H1 (cell line): ENCODE measurements around the gene ARHGAP4. TPM values are rescaled to one million over a fixed set of nuclear protein-coding genes. Genes with fewer than 3 reads are reported as not detected.
A peak's percentile ranks its signal among the peaks of the same experiment; 100 is the strongest.

Source experiments
- GABPA ChIP-seq: IDR thresholded peaks from 2 replicates; pipeline ENCODE4 v1.6.1; 2011; ENCODE audit warnings: mild to moderate bottlenecking, low read length, moderate library complexity, borderline replicate concordance; ENCODE audit not compliant: insufficient read depth
- JUND ChIP-seq: IDR thresholded peaks from 2 replicates; pipeline ENCODE4 v1.6.1; 2011; ENCODE audit warnings: mild to moderate bottlenecking, improper control_type of control experiment, low read length
- POLR2AphosphoS5 ChIP-seq: IDR thresholded peaks from 2 replicates; pipeline ENCODE4 v1.6.1; 2011; ENCODE audit warnings: low read depth, low read length
- RNF2 ChIP-seq: fragments of 200-900, 300-1000 bp; sonication (generic); IDR thresholded peaks from 2 replicates; pipeline ENCODE4 v1.7.1; 2016; ENCODE audit warnings: borderline replicate concordance, low read depth, mild to moderate bottlenecking, antibody characterized with exemption, low read length; ENCODE audit not compliant: poor library complexity, severe bottlenecking; ENCODE audit errors: missing control alignments
- SIRT6 ChIP-seq: IDR thresholded peaks from one replicate; pipeline ENCODE4 v1.7.1; 2012; ENCODE audit warnings: low read length, inconsistent platforms
- SP4 ChIP-seq: IDR thresholded peaks from 2 replicates; pipeline ENCODE4 v1.6.1; 2012; ENCODE audit warnings: low read length, inconsistent platforms
- SRF ChIP-seq: IDR thresholded peaks from 2 replicates; pipeline ENCODE4 v1.6.1; 2011; ENCODE audit warnings: mild to moderate bottlenecking, low read depth, low read length, moderate library complexity
- TAF1 ChIP-seq: IDR thresholded peaks from 2 replicates; pipeline ENCODE4 v1.6.1; 2011; ENCODE audit warnings: mild to moderate bottlenecking, low read depth, low read length
- TAF7 ChIP-seq: optimal IDR thresholded peaks from 2 replicates; pipeline ENCODE3; 2011; ENCODE audit warnings: low read depth, mild to moderate bottlenecking, inconsistent platforms, low read length, moderate library complexity, borderline replicate concordance
- ZNF274 ChIP-seq: IDR thresholded peaks from 2 replicates; pipeline ENCODE4 v1.7.0; 2012; ENCODE audit warnings: low read length, borderline replicate concordance; ENCODE audit errors: extremely low read depth
- polyA plus RNA-seq, 7 experiments: library from polyadenylated mRNA; depleted of rRNA in 3 of 7; stranded (reverse) in 5 of 7; unstranded in 2 of 7; fragments of >200 nt in 5 of 7; fragments of 200-250 nt in 2 of 7; gene quantifications; 1 replicate in 5 of 7; 2 replicates in 1 of 7; 4 replicates in 1 of 7; pipeline versions ENCODE4 v1.2.1 to v1.2.3, GENCODE V29; 2011 to 2013; ENCODE audit warnings: missing spikeins in 2 of 7, mixed read lengths in 2 of 7
- total RNA-seq: library from RNA; stranded (reverse); fragmentation: NEBNext Ultra II Directional; extraction: Animal tissue kit (Norgen Biotek cat#: 25700); gene quantifications from 2 replicates; pipeline ENCODE4 v1.2.1, GENCODE V29; 2021
- TF ChIP-seq, protein P1 (sequence below): IDR thresholded peaks from 2 replicates; pipeline ENCODE4 v1.6.1; 2012; ENCODE audit warnings: low read length, inconsistent platforms
- TF ChIP-seq, protein P2 (sequence below): IDR thresholded peaks from 2 replicates; pipeline ENCODE4 v1.6.1; 2011; ENCODE audit warnings: low read length, improper control_type of control experiment

Gene ARHGAP4
- total and polyA plus RNA-seq, 2 of the 8 experiments (the other 6 are each of a cell fraction or from before 2014, with no cell fraction given), result 23.9 to 26.0 TPM

DNA sequence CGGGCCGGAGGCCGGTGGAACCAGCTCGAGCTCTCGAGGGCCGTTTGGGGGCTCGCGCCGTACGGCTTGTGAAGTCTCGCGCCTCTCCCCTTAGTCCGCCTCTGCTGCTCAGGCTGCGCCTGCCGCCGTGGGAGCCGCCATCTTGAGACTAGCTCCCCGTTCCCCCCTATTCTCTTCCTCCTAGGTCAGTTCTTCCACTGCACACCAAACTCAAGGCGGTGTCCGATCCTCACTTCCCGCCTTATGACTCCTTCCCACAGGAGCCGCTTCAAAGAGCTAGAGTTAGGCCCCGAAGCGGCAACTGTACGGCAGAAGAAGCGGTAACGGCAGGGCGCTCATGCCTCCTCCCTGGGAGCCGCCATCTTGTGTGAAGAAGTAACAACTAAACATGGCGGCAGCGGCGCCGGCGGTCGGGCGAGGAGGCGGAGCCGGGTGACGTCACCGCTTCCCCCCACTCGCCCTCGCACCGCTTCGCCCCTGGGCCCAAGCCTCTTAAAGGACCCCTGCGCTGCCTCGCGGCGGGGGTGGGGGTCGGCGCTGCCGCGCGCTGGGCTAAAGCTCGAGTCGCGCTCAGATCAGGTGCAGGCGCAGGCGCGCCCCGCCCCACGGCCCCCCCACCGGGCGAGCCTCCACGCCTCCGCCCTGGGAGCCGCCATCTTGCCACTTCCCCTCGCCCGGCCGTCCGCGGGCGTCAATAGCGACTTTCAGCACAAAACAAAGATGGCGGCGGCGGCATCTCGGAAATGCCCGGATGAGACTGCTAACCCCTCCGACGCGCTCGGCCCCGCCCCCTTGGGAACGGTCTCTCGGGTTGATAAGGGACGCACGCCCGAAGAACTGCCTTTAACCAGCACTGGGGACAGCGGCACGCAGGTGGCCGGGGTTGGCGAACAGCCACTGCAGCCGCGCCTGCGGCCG is 45.6 kb upstream of the ARHGAP4 start, which contains the start of gene HCFC1 (continued):
- TF ChIP-seq RNF2 (no peak), SRF (no peak), JUND (peak; percentile 84), ZNF274 (no peak), SIRT6 (no peak), TAF1 (peak; percentile 91), SP4 (no peak), POLR2AphosphoS5 (peak; percentile 94), TAF7 (peak; percentile 34), GABPA (no peak)
- TF ChIP-seq, protein P1, sequence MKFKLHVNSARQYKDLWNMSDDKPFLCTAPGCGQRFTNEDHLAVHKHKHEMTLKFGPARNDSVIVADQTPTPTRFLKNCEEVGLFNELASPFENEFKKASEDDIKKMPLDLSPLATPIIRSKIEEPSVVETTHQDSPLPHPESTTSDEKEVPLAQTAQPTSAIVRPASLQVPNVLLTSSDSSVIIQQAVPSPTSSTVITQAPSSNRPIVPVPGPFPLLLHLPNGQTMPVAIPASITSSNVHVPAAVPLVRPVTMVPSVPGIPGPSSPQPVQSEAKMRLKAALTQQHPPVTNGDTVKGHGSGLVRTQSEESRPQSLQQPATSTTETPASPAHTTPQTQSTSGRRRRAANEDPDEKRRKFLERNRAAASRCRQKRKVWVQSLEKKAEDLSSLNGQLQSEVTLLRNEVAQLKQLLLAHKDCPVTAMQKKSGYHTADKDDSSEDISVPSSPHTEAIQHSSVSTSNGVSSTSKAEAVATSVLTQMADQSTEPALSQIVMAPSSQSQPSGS, result peak; percentile 81; the same call in 1 of the 2 replicates
- TF ChIP-seq, protein P2, sequence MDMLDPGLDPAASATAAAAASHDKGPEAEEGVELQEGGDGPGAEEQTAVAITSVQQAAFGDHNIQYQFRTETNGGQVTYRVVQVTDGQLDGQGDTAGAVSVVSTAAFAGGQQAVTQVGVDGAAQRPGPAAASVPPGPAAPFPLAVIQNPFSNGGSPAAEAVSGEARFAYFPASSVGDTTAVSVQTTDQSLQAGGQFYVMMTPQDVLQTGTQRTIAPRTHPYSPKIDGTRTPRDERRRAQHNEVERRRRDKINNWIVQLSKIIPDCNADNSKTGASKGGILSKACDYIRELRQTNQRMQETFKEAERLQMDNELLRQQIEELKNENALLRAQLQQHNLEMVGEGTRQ, result no peak
